K562 (cell line): ENCODE measurements around the gene WDR46. TPM values are rescaled to one million over a fixed set of nuclear protein-coding genes. Genes with fewer than 3 reads are reported as not detected.
A peak's percentile ranks its signal among the peaks of the same experiment; 100 is the strongest.

Source experiments
- ATAC-seq: fragments of 200-7000 bp; cut with Tn5 transposase; 3 replicates; pipeline ENCODE4 v1.9.1; 2020; ENCODE audit warnings: moderate library complexity
- Bru-seq: library from RNA; stranded (reverse); fragments of 400-500 nt; gene quantifications from one replicate; lab custom pipeline; 2021; lab: Mats Ljungman, UMichigan
- BruChase-seq, 2 experiments: library from RNA; stranded (reverse); fragments of 400-500 nt; gene quantifications; one replicate each; lab custom pipeline; 2021; lab: Mats Ljungman, UMichigan
- BruUV-seq: library from RNA; stranded (reverse); fragments of 400-500 nt; replicated peaks from 2 replicates; lab custom pipeline; 2021; lab: Mats Ljungman, UMichigan
- CTCF ChIA-PET: fragments of 300-600 bp; formaldehyde crosslinking; extraction: SDS; loops from one replicate; lab custom pipeline; 2021; ENCODE audit warnings: low intra/inter-chr PET ratio; lab: Yijun Ruan, JAX
- POLR2A ChIA-PET: fragments of 300-600, 350-650 bp; sonication (Branson Sonifier 250); formaldehyde crosslinking; extraction: SDS; loops from one replicate; lab custom pipeline; 2021; ENCODE audit warnings: antibody characterized with exemption, inconsistent platforms; lab: Yijun Ruan, JAX
- DNase-seq, 4 experiments: peaks; one replicate each; pipeline versions ENCODE4 v3.0.0 to v3.0.0-alpha.2; 2011 to 2018; ENCODE audit warnings: low spot score in 3 of 4, mixed read lengths in 3 of 4; ENCODE audit errors: extremely low read depth in 1 of 4
- FAIRE-seq: peaks from 2 replicates; lab custom pipeline; 2011; peaks lifted over from hg19 to GRCh38; lab: Jason Lieb, UNC
- H2AFZ ChIP-seq: 2 replicates; pipeline ENCODE4 v1.6.0; 2011; ENCODE audit warnings: low read depth, low read length, control low read depth, inconsistent platforms
- H3K27ac ChIP-seq: fragments of 200-600 bp; 3 replicates; pipeline ENCODE4 v1.8.0; 2011; ENCODE audit warnings: low read depth, mild to moderate bottlenecking, control low read depth, inconsistent platforms, low read length, moderate library complexity, mixed read lengths; ENCODE audit errors: extremely low read depth
- H3K27me3 ChIP-seq, 2 experiments: fragments of 300-600 bp in 1 of 2; 2 replicates in 1 of 2; 3 replicates in 1 of 2; pipeline versions ENCODE4 v1.6.0 to v1.8.0; 2011; ENCODE audit warnings: inconsistent platforms in 2 of 2, low read length in 2 of 2, mild to moderate bottlenecking in 1 of 2, mixed read lengths in 1 of 2, moderate library complexity in 1 of 2; ENCODE audit not compliant: control insufficient read depth in 2 of 2, insufficient read depth in 2 of 2
- H3K36me3 ChIP-seq: fragments of 300-600 bp; 3 replicates; pipeline ENCODE4 v1.8.0; 2011; ENCODE audit warnings: mild to moderate bottlenecking, low read length, inconsistent platforms; ENCODE audit not compliant: control insufficient read depth, insufficient read depth
- H3K4me1 ChIP-seq, 2 experiments: fragments of 200-600 bp in 1 of 2; replicated peaks in 1 of 2; 2 replicates in 1 of 2; 3 replicates in 1 of 2; pipeline versions ENCODE4 v1.5.1 to v1.8.0; 2011; ENCODE audit warnings: inconsistent platforms in 2 of 2, low read length in 2 of 2, mild to moderate bottlenecking in 1 of 2, mixed read lengths in 1 of 2, moderate library complexity in 1 of 2; ENCODE audit not compliant: control insufficient read depth in 2 of 2, insufficient read depth in 2 of 2
- H3K4me2 ChIP-seq: 2 replicates; pipeline ENCODE4 v1.6.1; 2011; ENCODE audit warnings: low read length, control low read depth, inconsistent platforms, mixed read lengths; ENCODE audit not compliant: insufficient read depth
- H3K4me3 ChIP-seq: fragments of 200-600 bp; sonication (generic), shearing (Covaris generic); 2 replicates; pipeline ENCODE4 v1.5.1; 2016; ENCODE audit warnings: control low read depth, inconsistent platforms
- H3K79me2 ChIP-seq: fragments of 200-600 bp; 3 replicates; pipeline ENCODE4 v1.8.0; 2011; ENCODE audit warnings: low read length, inconsistent platforms; ENCODE audit not compliant: control insufficient read depth, insufficient read depth
- H3K9ac ChIP-seq, 2 experiments: 2 replicates each; pipeline versions ENCODE4 v1.6.0 to v1.6.1; 2011; ENCODE audit warnings: low read depth in 2 of 2, low read length in 2 of 2, control low read depth in 1 of 2, inconsistent platforms in 1 of 2, mild to moderate bottlenecking in 1 of 2, mixed read lengths in 1 of 2; ENCODE audit not compliant: insufficient read depth in 1 of 2
- H3K9me1 ChIP-seq: one replicate; pipeline ENCODE4 v1.6.0; 2011; ENCODE audit warnings: inconsistent platforms, mild to moderate bottlenecking, low read length, moderate library complexity; ENCODE audit not compliant: control insufficient read depth, insufficient read depth
- H3K9me3 ChIP-seq: replicated peaks from 2 replicates; pipeline ENCODE4 v1.5.1; 2011; ENCODE audit warnings: low read depth, low read length, inconsistent platforms; ENCODE audit not compliant: control insufficient read depth, insufficient read depth
- H4K20me1 ChIP-seq: replicated peaks from 2 replicates; pipeline ENCODE4 v1.6.1; 2011; ENCODE audit warnings: low read length, inconsistent platforms, mixed read lengths; ENCODE audit not compliant: control insufficient read depth, insufficient read depth
- FOXK2 ChIP-seq, 2 experiments: fragments of 450-650 bp; IDR thresholded peaks in 1 of 2; conservative IDR thresholded peaks in 1 of 2; 2 replicates each; pipeline ENCODE4 v1.6.1; 2016; ENCODE audit warnings: low read depth in 2 of 2, mild to moderate bottlenecking in 1 of 2
- ZNF398 ChIP-seq: fragments of 250-450 bp; sonication (Bioruptor Pico); IDR thresholded peaks from 2 replicates; pipeline ENCODE4 v1.8.0; 2021; ENCODE audit warnings: moderate library complexity, mild to moderate bottlenecking, inconsistent platforms
- WGBS: fragments of 100-300 bp; shearing (Covaris generic); methylation state at CpG from one replicate; pipeline ENCODE4 v1.1.6; 2016; ENCODE audit warnings: low coverage, mixed read lengths; ENCODE audit not compliant: insufficient coverage; ENCODE audit errors: missing lambda C conversion rate; 5-methylcytosine and 5-hydroxymethylcytosine counted together
- in situ Hi-C: fragments of 300-500 bp; cut with MboI; formaldehyde crosslinking; loops from 4 replicates; pipeline ENCODE4 v1.15.0; 2018; ENCODE audit warnings: inconsistent platforms, mixed read lengths
- intact Hi-C: fragments of 100-400 bp; cut with micrococcal nuclease; formaldehyde crosslinking; loops from 2 replicates; pipeline ENCODE4 v1.14.2; 2022
- long read RNA-seq, 3 experiments: library from polyadenylated mRNA in 2 of 3; library from RNA in 1 of 3; unstranded in 2 of 3; stranded (forward) in 1 of 3; transcript quantifications; one replicate each; pipeline ENCODE4 v2.0.0, GENCODE V29; 2019 to 2022
- polyA minus RNA-seq, 3 experiments: library from RNA; depleted of rRNA, polyadenylated mRNA; stranded (reverse); fragments of >200 nt; gene quantifications; 2 replicates each; pipeline ENCODE4 v1.2.3, GENCODE V29; 2011
- polyA plus RNA-seq, 8 experiments: library from polyadenylated mRNA; depleted of rRNA in 4 of 8; stranded (reverse) in 5 of 8; unstranded in 3 of 8; fragments of >200 nt; fragmentation: Nextera tagmentation in 2 of 8; fragmentation: Illumina TruSeq in 1 of 8; extraction: Ambion mirVana in 2 of 8; extraction: Trizol in 1 of 8; gene quantifications; 2 replicates each; pipeline versions ENCODE4 v1.2.1 to v1.2.3, GENCODE V29; 2011 to 2014; ENCODE audit warnings: inconsistent platforms in 1 of 8, missing spikeins in 1 of 8
- total RNA-seq, 7 experiments: library from RNA; depleted of rRNA in 6 of 7; stranded (reverse); fragments of >200 nt in 6 of 7; fragmentation: Illumina TruSeq in 2 of 7; extraction: Trizol in 2 of 7; gene quantifications; 2 replicates each; pipeline versions ENCODE4 v1.2.1 to v1.2.3, GENCODE V29; 2011 to 2021; ENCODE audit warnings: low replicate concordance in 1 of 7
- TF ChIP-seq, protein P1 (sequence below), 2 experiments: fragments of 450-650 bp in 1 of 2; IDR thresholded peaks; 2 replicates each; pipeline ENCODE4 v1.6.1; 2011 to 2017; ENCODE audit warnings: low read depth in 2 of 2, antibody characterized with exemption in 1 of 2, borderline replicate concordance in 1 of 2, low read length in 1 of 2, mild to moderate bottlenecking in 1 of 2, mixed read lengths in 1 of 2; ENCODE audit not compliant: control insufficient read depth in 1 of 2

WDR46 gene, protein sequence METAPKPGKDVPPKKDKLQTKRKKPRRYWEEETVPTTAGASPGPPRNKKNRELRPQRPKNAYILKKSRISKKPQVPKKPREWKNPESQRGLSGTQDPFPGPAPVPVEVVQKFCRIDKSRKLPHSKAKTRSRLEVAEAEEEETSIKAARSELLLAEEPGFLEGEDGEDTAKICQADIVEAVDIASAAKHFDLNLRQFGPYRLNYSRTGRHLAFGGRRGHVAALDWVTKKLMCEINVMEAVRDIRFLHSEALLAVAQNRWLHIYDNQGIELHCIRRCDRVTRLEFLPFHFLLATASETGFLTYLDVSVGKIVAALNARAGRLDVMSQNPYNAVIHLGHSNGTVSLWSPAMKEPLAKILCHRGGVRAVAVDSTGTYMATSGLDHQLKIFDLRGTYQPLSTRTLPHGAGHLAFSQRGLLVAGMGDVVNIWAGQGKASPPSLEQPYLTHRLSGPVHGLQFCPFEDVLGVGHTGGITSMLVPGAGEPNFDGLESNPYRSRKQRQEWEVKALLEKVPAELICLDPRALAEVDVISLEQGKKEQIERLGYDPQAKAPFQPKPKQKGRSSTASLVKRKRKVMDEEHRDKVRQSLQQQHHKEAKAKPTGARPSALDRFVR
- total RNA-seq (2011; cell fraction: chromatin; rRNA removed; ENCODE audit: low replicate concordance): 140 and 282 TPM in 2 replicates
- total RNA-seq (2011; cell fraction: nucleolus; rRNA removed): 158 and 186 TPM in 2 replicates
- 84.4 and 113 TPM in 2 replicates for total RNA-seq (2011; cell fraction: nucleoplasm; rRNA removed)
- total RNA-seq (2014; rRNA removed): 139 and 160 TPM in 2 replicates
- total RNA-seq (2014; rRNA removed; fragmentation: Illumina TruSeq; extraction: Trizol): 69.9 and 87.1 TPM in 2 replicates
- total RNA-seq (2015; rRNA removed; fragmentation: Illumina TruSeq; extraction: Trizol): 146 TPM in 2 replicates
- 108 and 117 TPM in 2 replicates for total RNA-seq (2021)
- polyA plus RNA-seq (2011; rRNA removed): 51.8 and 80.5 TPM in 2 replicates
- 64.4 and 91.4 TPM in 2 replicates for polyA plus RNA-seq (2011; cell fraction: cytosol; rRNA removed)
- 147 and 197 TPM in 2 replicates for polyA plus RNA-seq (2011; cell fraction: nucleus; rRNA removed)
- 79.7 and 86.5 TPM in 2 replicates for polyA plus RNA-seq (2012)
- 83.4 and 93.1 TPM in 2 replicates for polyA plus RNA-seq (2014; fragmentation: Illumina TruSeq; extraction: Trizol)
- 10 to 100 TPM in 1 of 2 experiments, 1 to 10 TPM in 1; 8.9 to 27.6 TPM for polyA plus RNA-seq (2014; fragmentation: Nextera tagmentation; extraction: Ambion mirVana)
- 89.3 and 113 TPM in 2 replicates for polyA plus RNA-seq (2014; rRNA removed)
- 75.9 and 79.2 TPM in 2 replicates for polyA minus RNA-seq (2011; rRNA and poly(A)+ RNA removed)
- 80.6 and 85.6 TPM in 2 replicates for polyA minus RNA-seq (2011; cell fraction: cytosol; rRNA and poly(A)+ RNA removed)
- polyA minus RNA-seq (2011; cell fraction: nucleus; rRNA and poly(A)+ RNA removed): 74.7 and 86.1 TPM in 2 replicates
- percentile 79 among the genes with signal in this experiment for Bru-seq, nascent RNA
- BruChase-seq, experiment 1, labeled RNA remaining after a 2-hour chase: percentile 74 among the genes with signal in this experiment
- BruChase-seq, experiment 2, labeled RNA remaining after a 6-hour chase: percentile 76 among the genes with signal in this experiment
- long read RNA-seq, experiment 1, transcript WDR46-231 (15 exons, 2,358 nt): major isoform, 302 of 452 reads
- long read RNA-seq, experiment 1, partial matches to known transcripts: 128 of 452 reads
- long read RNA-seq, experiment 1, other reads (novel, unspliced or antisense): 20 of 452 reads
- long read RNA-seq, experiment 2, transcript WDR46-231 (15 exons, 2,358 nt): major isoform, 63 of 156 reads
- long read RNA-seq, experiment 2, partial matches to known transcripts: 38 of 156 reads
- long read RNA-seq, experiment 2, other reads (novel, unspliced or antisense): 55 of 156 reads
- long read RNA-seq, experiment 3, transcript WDR46-231 (15 exons, 2,358 nt): major isoform, 108 of 131 reads
- long read RNA-seq, experiment 3, partial matches to known transcripts: 16 of 131 reads
- long read RNA-seq, experiment 3, other reads (novel, unspliced or antisense): 7 of 131 reads

- no peaks in the 10 kb centered on the region for H3K9me3 ChIP-seq
- ChIA-PET POLR2A (interaction anchor here (0.5 to 7.1 kb wide), 15 partner anchors 8 to 448 kb away, joined by 3 to 90 read pairs (median 4); partner anchors contain the start of genes B3GALT4, CUTA, HSD17B8 and RGL2), CTCF (interaction anchor here (0.6 to 0.7 kb wide), 2 partner anchors 166 to 228 kb away, joined by 3 read pairs; no protein-coding TSS in a partner anchor)
- peaks cover 3% of the 10 kb centered on the region for H3K9me1 ChIP-seq
- peaks cover 13 to 24% of the 10 kb centered on the region in 2 experiments; a peak in 4 of 5 replicates for H3K4me1 ChIP-seq
- peak within 1 kb of the TSS; percentile 91 to 94 for H3K9ac ChIP-seq
- H3K79me2 ChIP-seq: peaks cover 45% of the 10 kb centered on the region
- H2AFZ ChIP-seq: peak within 1 kb of the TSS; percentile 99
- FAIRE-seq: peak; percentile 99
- under 1% methylated on average over 41 of the region's 43 CpGs for WGBS
- ATAC-seq: peak; percentile 97
- H3K4me3 ChIP-seq: peak within 1 kb of the TSS; percentile 76
- no peaks in the 10 kb centered on the region for H4K20me1 ChIP-seq
- H3K27ac ChIP-seq: peak within 1 kb of the TSS; percentile 83
- intact Hi-C loops: no loop called here
- peak within 1 kb of the TSS; percentile 98 for H3K4me2 ChIP-seq
- no peaks in the 10 kb centered on the region for H3K27me3 ChIP-seq
- H3K36me3 ChIP-seq: peaks cover 74% of the 10 kb centered on the region
- no TSS peak for BruUV-seq
- peak; percentile 89 to 97 (median 92) for DNase-seq
- in situ Hi-C loops: no loop called here
- TF ChIP-seq FOXK2 (conservative IDR thresholded peaks at IDR 0.05 in 1 of 2, IDR thresholded peaks at IDR 0.05 in 1 of 2; ENCODE audit: low read depth in 2 of 2) (peak; percentile 99 to 100), ZNF398 (CRISPR knock-in tag) (no peak)
- TF ChIP-seq, protein P1, sequence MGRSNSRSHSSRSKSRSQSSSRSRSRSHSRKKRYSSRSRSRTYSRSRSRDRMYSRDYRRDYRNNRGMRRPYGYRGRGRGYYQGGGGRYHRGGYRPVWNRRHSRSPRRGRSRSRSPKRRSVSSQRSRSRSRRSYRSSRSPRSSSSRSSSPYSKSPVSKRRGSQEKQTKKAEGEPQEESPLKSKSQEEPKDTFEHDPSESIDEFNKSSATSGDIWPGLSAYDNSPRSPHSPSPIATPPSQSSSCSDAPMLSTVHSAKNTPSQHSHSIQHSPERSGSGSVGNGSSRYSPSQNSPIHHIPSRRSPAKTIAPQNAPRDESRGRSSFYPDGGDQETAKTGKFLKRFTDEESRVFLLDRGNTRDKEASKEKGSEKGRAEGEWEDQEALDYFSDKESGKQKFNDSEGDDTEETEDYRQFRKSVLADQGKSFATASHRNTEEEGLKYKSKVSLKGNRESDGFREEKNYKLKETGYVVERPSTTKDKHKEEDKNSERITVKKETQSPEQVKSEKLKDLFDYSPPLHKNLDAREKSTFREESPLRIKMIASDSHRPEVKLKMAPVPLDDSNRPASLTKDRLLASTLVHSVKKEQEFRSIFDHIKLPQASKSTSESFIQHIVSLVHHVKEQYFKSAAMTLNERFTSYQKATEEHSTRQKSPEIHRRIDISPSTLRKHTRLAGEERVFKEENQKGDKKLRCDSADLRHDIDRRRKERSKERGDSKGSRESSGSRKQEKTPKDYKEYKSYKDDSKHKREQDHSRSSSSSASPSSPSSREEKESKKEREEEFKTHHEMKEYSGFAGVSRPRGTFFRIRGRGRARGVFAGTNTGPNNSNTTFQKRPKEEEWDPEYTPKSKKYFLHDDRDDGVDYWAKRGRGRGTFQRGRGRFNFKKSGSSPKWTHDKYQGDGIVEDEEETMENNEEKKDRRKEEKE (IDR thresholded peaks at IDR 0.05; ENCODE audit: borderline replicate concordance in 1 of 2, control insufficient read depth in 1 of 2, low read depth in 2 of 2, low read length in 1 of 2): no peak
These were observed at the start of gene WDR46, which contains the start of gene PFDN6 for GRCh38 chr6:33288921-33289783. Gene WDR46, minus strand, starts transcription at chr6:33289239. Its CDS starts 69 bp downstream, at chr6:33289170. Gene PFDN6, plus strand, starts transcription at chr6:33289601. Its CDS starts 256 bp downstream, at chr6:33289857.
